HG03378 (cell line): ENCODE data around the gene PJA2.
A peak's percentile ranks its signal among the peaks of the same experiment; 100 is the strongest.

Source experiments
- ATAC-seq: cut with Tn5 transposase; IDR thresholded peaks from one replicate; pipeline ENCODE4 v1.9.1; 2021; ENCODE audit warnings: mild to moderate bottlenecking, moderate library complexity; ENCODE audit not compliant: unreplicated experiment

PJA2 gene

GRCh38 chr5:109410389-109411148, 795 bp upstream of the PJA2 start:
- peak; percentile 13 for ATAC-seq

GRCh38 chr5:109408991-109409843, 557 bp downstream of the PJA2 start:
- peak; percentile 22 for ATAC-seq

- ATAC-seq = no peak
These were observed 1.9 kb downstream of the PJA2 start for GRCh38 chr5:109407913-109408312.

GRCh38 chr5:109406719-109407118, 3.1 kb downstream of the PJA2 start:
- no peak for ATAC-seq

- ATAC-seq = no peak
These were observed 5.3 kb downstream of the PJA2 start for GRCh38 chr5:109404428-109404960.

- ATAC-seq = no peak
These were observed 6.3 kb downstream of the PJA2 start for GRCh38 chr5:109403469-109403868.

GRCh38 chr5:109399092-109399759, 10.5 kb downstream of the PJA2 start:
- ATAC-seq = no peak

GRCh38 chr5:109396965-109397364, 12.8 kb downstream of the PJA2 start:
- no peak for ATAC-seq

GRCh38 chr5:109394806-109395205, 15.0 kb downstream of the PJA2 start:
- no peak for ATAC-seq

GRCh38 chr5:109390188-109390587, 19.6 kb downstream of the PJA2 start:
- no peak for ATAC-seq

- no peak for ATAC-seq
These were observed 21.4 kb downstream of the PJA2 start for GRCh38 chr5:109388407-109388806.

- ATAC-seq = no peak
These were observed 22.3 kb downstream of the PJA2 start for GRCh38 chr5:109387408-109387974.

- no peak for ATAC-seq
These were observed 31.7 kb downstream of the PJA2 start for GRCh38 chr5:109378095-109378494.

- no peak for ATAC-seq
These were observed 35.1 kb downstream of the PJA2 start for GRCh38 chr5:109374625-109375024.

- no peak for ATAC-seq
These were observed 35.8 kb downstream of the PJA2 start for GRCh38 chr5:109373932-109374331.

- no peak for ATAC-seq
These were observed 39.4 kb downstream of the PJA2 start for GRCh38 chr5:109370343-109370742.

GRCh38 chr5:109365653-109366052, 44.1 kb downstream of the PJA2 start:
- ATAC-seq = no peak

GRCh38 chr5:109364977-109365376, 44.8 kb downstream of the PJA2 start:
- no peak for ATAC-seq

GRCh38 chr5:109359642-109360041, 50.1 kb downstream of the PJA2 start:
- no peak for ATAC-seq

- ATAC-seq = no peak
These were observed 52.0 kb downstream of the PJA2 start for GRCh38 chr5:109357807-109358206.

- ATAC-seq = no peak
These were observed 55.0 kb downstream of the PJA2 start for GRCh38 chr5:109354761-109355160.
